Measurements from ENCODE around the gene FERMT3.

Gene FERMT3

DNA sequence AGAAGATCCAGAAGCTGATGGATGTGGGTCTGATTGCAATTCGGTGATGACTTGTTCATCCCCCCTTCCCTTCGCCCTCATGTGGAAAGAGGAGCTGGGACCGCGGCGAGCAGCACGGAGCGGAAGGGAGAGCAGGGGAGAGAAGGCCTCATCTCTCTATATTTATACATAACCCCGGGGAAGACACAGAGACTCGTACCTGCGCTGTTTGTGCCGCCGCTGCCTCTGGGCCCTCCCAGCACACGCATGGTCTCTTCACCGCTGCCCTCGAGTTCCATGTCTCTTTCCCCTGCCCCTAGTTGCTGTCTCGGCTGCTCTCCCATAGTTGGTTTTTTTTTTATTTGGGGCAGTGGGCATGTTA, 2.5 kb upstream of the FERMT3 start:
- H3K9me3 Mint-ChIP-seq = no peaks in the 10 kb centered on the region
- peak overlapping the region; percentile 8 for H3K4me3 Mint-ChIP-seq
- H3K27me3 Mint-ChIP-seq = no peaks in the 10 kb centered on the region
- H3K36me3 Mint-ChIP-seq (ENCODE audit: low read depth) = peaks cover 85% of the 10 kb centered on the region
- intact Hi-C loops (cut with micrococcal nuclease) = loop anchor here (1.0 kb wide), 1 partner anchor 100 kb away; no protein-coding TSS in a partner anchor
- peak overlapping the region; percentile 91 for H3K27ac Mint-ChIP-seq
- H3K4me1 Mint-ChIP-seq (ENCODE audit: low read depth) = peaks cover 70% of the 10 kb centered on the region

DNA sequence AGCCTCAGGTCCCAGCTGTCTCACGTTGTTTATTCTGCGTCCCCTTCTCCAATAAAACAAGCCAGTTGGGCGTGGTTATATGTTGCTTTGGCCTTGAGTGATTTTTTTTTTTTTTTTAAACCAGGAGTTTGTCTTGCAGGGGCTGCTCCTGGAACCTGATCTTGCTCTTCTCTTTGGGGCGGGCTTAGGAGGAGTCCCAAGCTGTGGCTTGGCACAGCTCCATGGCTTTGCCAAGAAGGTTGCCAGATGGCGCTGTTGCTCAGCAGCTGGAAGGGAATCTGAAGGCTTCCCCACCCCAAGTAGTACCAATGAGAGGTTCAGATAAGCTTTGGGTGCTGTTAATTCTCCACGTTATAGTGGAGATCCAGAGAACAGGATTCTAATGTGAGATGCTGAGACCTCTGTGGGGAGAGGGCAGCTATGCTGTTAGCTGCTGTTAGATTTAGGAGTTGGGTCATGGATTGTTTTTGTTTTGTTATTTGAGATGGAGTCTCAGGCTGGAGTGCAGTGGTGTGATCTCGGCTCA, 2.0 kb upstream of the FERMT3 start:
- Mint-ChIP-seq H3K9me3 (no peaks in the 10 kb centered on the region), H3K4me1 (ENCODE audit: low read depth) (peaks cover 75% of the 10 kb centered on the region), H3K4me3 (peak overlapping the region; percentile 8), H3K27ac (peak overlapping the region; percentile 91), H3K36me3 (ENCODE audit: low read depth) (peaks cover 85% of the 10 kb centered on the region), H3K27me3 (no peaks in the 10 kb centered on the region)
- intact Hi-C loops (cut with micrococcal nuclease) = loop anchor here (1.0 kb wide), 1 partner anchor 100 kb away; no protein-coding TSS in a partner anchor

DNA sequence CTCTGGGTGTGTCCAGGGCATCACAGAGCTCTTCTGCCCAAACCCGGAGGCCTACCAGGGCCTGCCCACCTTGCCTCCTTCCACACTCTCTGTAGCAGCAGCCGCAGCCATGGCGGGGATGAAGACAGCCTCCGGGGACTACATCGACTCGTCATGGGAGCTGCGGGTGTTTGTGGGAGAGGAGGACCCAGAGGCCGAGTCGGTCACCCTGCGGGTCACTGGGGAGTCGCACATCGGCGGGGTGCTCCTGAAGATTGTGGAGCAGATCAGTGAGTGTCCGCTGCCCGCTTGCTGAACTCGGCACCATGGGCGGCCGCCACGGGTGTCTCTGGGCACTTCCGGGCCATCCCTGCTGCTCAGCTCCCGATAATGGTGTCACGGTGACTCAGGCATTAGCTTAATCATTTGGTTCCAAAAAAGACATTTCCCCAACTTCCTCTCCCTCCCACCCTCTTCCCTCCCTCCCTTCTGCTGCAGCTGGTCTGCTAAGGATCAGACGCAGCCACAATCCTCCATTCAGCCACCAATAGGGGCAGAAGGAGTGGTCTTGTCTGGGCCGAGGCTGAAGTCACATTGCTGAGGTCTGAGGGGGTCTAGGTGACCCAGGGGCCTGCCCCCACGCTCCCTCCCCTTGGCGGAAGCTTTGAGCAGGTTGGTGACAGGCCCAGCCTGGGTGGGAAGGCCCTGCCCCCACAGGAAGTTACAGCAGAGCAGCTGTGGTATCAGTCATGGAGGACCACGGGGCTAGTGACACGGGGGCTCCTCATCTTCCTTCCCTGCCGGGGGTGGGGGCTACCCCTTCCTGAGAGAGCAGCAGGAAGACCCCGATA, 950 bp downstream of the FERMT3 start:
- Mint-ChIP-seq H3K27ac (peak overlapping the region; percentile 91), H3K9me3 (no peaks in the 10 kb centered on the region), H3K4me1 (ENCODE audit: low read depth) (peaks cover 84% of the 10 kb centered on the region)

DNA sequence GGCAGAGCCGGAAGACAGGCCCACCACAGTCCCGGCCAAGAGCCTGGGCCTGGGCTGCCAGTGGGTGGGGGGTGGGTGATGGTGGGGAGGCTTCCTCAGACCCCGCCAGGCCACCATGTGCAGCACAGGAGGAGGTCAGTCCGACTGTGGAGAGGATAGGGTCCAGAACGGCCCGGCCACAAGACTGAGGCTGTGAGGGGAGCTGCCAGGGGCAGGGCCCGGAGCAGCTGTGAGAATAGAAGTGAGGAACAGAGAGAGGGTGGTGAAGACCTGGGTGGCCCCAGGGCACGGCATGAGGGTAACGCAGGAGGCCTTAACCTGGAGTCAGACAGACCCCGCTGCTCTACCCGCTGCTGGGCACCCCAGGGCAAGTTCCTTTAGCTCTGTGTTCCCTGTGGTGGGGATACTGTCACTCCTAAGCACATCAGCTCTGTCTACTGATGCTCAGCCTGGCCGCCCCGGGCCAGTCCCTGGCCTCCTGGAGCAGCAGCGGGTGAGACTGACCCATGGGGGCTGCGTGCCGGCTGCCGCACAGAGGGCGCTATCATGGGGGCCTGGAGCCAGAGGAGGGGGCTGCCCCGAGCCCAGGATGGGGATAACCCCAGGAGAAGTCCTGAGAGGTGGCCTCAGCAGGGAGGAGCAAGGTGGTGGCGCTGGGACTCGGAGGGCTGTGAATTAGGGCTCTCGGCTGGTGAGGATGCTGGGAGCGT, 1.7 kb downstream of the FERMT3 start:
- Mint-ChIP-seq H3K4me1 (ENCODE audit: low read depth) (peaks cover 83% of the 10 kb centered on the region), H3K9me3 (no peaks in the 10 kb centered on the region), H3K36me3 (ENCODE audit: low read depth) (peaks cover 85% of the 10 kb centered on the region), H3K27ac (peak overlapping the region; percentile 91), H3K4me3 (peak overlapping the region; percentile 92), H3K27me3 (no peaks in the 10 kb centered on the region)
- intact Hi-C loops (cut with micrococcal nuclease) = no loop called here

More for the DNA sequence above, 950 bp downstream of the FERMT3 start:
- H3K36me3 Mint-ChIP-seq (ENCODE audit: low read depth) = peaks cover 85% of the 10 kb centered on the region
- no peaks in the 10 kb centered on the region for H3K27me3 Mint-ChIP-seq
- H3K4me3 Mint-ChIP-seq = peak overlapping the region; percentile 92
- intact Hi-C loops (cut with micrococcal nuclease) = loop anchor here (2.0 kb wide), 1 partner anchor 61 kb away; no protein-coding TSS in a partner anchor

DNA sequence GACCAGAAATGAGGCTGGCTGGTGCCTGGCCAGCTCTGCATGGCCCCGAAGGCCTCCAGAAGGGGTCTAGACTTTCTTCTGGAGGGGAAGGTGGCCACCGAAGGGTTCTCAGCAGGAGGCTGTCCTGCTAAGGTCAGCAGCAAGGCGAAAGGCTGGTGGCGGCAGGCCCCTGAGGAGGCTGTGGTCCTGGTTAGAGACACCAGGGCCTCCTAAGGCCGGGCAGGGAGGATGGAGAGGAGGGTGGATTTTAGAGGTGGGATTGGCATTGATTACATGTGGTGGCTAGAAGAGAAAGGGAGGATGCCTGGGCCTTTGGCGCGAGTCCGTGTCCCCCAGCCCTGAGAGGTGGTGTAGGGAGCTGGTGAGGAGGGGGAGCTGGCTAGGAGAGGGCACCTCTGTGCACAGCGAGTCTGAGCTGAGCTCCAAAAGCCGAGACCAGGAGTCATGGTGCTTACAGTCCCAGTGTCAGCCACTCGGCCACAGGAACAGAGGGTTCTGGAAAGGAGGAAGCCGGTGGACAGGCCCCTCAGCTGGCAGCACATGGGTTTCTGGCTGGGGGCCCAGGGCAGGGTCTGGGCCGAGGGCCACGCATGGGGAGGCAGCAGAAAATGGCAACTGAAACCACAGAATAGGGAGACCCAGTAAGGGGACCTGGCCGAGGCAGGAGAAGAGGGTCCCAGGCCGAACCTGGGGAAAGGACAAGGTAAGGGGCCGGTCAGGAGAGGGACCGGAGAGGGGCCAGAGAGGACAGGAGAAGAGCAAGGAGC, 2.5 kb downstream of the FERMT3 start:
- peaks cover 76% of the 10 kb centered on the region for H3K4me1 Mint-ChIP-seq (ENCODE audit: low read depth)
- H3K4me3 Mint-ChIP-seq = peak overlapping the region; percentile 92
- intact Hi-C loops (cut with micrococcal nuclease) = no loop called here
- no peaks in the 10 kb centered on the region for H3K9me3 Mint-ChIP-seq
- peak overlapping the region; percentile 91 for H3K27ac Mint-ChIP-seq
- H3K27me3 Mint-ChIP-seq = no peaks in the 10 kb centered on the region
- H3K36me3 Mint-ChIP-seq (ENCODE audit: low read depth) = peaks cover 85% of the 10 kb centered on the region

DNA sequence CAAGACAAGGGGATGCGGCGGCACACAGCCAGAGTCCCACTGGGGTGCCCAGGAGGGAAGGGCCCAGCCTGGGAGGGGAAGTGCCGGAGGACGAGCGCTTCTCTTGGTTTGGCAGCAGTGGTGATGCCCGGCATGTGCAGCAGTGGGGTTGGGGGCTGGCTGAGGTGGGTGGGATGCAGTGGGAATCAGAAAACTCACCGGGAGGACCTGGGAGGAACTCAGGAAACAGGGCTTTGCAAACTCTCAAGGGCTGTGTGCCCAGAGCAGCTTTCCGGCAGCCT, 3.0 kb downstream of the FERMT3 start:
- H3K9me3 Mint-ChIP-seq = no peaks in the 10 kb centered on the region
- intact Hi-C loops (cut with micrococcal nuclease) = no loop called here
- no peaks in the 10 kb centered on the region for H3K27me3 Mint-ChIP-seq
- peaks cover 70% of the 10 kb centered on the region for H3K4me1 Mint-ChIP-seq (ENCODE audit: low read depth)
- H3K36me3 Mint-ChIP-seq (ENCODE audit: low read depth) = peaks cover 85% of the 10 kb centered on the region
- peak overlapping the region; percentile 92 for H3K4me3 Mint-ChIP-seq
- peak overlapping the region; percentile 91 for H3K27ac Mint-ChIP-seq

DNA sequence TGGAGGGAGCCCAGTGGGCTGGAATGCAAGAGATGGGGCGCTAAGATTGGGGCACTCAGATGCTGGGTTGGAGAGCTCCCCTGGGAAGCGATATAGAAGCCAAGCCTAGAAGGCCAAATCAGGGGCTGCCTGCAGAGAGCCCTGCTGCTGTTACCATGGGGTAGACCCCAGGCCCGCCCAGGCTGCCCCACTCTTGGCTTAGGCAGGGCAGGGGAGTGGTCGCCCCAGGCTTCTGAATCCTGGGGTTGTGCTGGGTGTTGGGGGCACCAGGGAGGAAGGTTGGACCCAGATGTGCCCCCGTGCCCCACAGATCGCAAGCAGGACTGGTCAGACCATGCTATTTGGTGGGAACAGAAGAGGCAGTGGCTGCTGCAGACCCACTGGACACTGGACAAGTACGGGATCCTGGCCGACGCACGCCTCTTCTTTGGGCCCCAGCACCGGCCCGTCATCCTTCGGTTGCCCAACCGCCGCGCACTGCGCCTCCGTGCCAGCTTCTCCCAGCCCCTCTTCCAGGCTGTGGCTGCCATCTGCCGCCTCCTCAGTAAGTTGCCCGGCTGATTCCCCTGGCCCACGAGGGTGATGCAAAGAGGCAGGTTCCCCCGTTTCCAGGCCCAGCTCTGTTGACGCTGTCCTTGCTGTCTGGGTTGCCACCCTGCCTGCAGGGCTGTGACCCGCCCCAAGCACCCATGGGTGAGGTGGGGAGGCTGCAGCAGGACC, 3.9 kb downstream of the FERMT3 start:
- Mint-ChIP-seq H3K27me3 (no peaks in the 10 kb centered on the region), H3K36me3 (ENCODE audit: low read depth) (peaks cover 90% of the 10 kb centered on the region), H3K27ac (peak overlapping the region; percentile 15), H3K4me3 (no peak overlapping the region), H3K9me3 (no peaks in the 10 kb centered on the region), H3K4me1 (ENCODE audit: low read depth) (peaks cover 67% of the 10 kb centered on the region)
- intact Hi-C loops (cut with micrococcal nuclease) = no loop called here

DNA sequence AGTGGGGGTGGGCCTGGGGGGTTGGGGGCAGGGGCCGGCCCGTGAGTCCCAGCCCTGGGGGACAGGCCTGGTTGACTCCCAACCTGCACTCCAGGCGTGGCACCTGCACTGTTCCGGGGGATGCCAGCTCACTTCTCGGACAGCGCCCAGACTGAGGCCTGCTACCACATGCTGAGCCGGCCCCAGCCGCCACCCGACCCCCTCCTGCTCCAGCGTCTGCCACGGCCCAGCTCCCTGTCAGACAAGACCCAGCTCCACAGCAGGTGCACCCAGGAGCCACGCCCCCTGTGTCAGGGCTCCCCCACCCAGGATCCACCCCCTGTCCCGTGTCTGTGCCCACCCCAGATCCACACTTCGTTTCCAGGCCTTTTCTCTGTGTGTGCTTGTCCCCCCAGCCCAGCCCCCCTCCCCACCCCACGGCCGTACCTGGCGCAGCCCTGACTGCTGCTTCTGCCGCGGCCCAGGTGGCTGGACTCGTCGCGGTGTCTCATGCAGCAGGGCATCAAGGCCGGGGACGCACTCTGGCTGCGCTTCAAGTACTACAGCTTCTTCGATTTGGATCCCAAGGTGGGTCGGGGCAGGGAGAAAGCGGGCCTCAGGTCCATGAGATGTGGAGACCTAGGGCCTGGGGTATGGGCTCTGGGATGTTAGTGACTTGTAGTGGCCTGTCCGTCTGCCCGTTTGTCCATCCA, 4.8 kb downstream of the FERMT3 start:
- Mint-ChIP-seq H3K4me3 (no peak overlapping the region), H3K27me3 (no peaks in the 10 kb centered on the region), H3K4me1 (ENCODE audit: low read depth) (peaks cover 59% of the 10 kb centered on the region), H3K27ac (peak overlapping the region; percentile 10), H3K36me3 (ENCODE audit: low read depth) (peaks cover 99% of the 10 kb centered on the region), H3K9me3 (no peaks in the 10 kb centered on the region)
- intact Hi-C loops (cut with micrococcal nuclease) = no loop called here

DNA sequence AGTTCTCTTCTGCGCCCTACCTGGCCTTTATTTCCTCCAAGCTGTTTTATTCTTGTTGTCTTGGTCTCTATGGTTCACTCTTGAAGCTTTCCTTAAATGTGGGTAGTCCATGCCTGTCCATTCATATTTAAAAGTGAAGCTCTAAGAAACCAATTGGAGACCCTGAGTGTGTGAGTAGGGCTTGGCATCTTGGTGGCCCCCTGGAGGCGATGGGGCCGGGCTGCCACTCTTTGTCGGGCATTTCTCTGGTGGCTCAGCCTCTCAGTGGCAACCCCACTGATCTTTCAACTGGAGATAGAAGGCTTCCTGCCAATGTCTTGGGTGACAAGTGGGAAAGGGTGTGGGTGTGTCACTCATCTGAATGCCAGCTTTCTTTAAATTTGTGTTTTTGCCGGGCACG, 10.4 kb downstream of the FERMT3 start:
- Mint-ChIP-seq H3K4me3 (no peak overlapping the region), H3K9me3 (no peaks in the 10 kb centered on the region), H3K27me3 (no peaks in the 10 kb centered on the region), H3K27ac (no peak overlapping the region), H3K36me3 (ENCODE audit: low read depth) (peaks cover 100% of the 10 kb centered on the region), H3K4me1 (ENCODE audit: low read depth) (peaks cover 30% of the 10 kb centered on the region)
- intact Hi-C loops (cut with micrococcal nuclease) = no loop called here

DNA sequence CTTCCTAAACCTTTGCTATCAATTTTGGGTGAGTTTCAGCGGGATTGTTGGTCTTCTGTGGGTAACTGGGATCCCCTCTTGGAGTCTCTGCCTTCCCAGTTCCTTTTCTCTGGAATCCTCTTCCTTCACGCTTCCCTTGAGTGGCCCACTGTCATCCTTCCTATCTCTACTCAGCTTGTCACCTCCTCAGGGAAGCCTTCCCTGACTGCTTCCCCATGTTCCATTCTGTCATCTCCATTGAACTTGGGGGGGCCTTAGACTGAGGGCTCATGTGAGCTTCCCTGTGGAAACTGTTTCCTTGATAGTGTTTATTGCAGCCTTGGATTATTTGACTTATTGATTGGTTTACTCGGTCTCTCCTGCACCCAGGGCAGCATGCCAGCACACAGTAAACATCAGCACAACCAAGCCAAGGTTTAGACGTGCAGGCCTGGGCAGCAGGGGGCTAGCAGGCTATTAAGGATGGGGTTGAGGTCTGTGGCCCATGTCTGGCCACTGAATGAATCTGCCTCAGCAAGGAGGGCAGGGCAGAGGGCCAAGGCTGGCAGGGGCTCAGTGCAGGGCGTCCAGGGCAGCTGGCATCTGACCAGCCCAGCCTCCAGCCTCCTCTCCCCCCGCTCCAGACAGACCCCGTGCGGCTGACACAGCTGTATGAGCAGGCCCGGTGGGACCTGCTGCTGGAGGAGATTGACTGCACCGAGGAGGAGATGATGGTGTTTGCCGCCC, 12.3 kb downstream of the FERMT3 start:
- Mint-ChIP-seq H3K36me3 (ENCODE audit: low read depth) (peaks cover 100% of the 10 kb centered on the region), H3K27me3 (no peaks in the 10 kb centered on the region), H3K27ac (no peak overlapping the region), H3K9me3 (no peaks in the 10 kb centered on the region), H3K4me1 (ENCODE audit: low read depth) (peaks cover 25% of the 10 kb centered on the region), H3K4me3 (no peak overlapping the region)
- intact Hi-C loops (cut with micrococcal nuclease) = no loop called here

DNA sequence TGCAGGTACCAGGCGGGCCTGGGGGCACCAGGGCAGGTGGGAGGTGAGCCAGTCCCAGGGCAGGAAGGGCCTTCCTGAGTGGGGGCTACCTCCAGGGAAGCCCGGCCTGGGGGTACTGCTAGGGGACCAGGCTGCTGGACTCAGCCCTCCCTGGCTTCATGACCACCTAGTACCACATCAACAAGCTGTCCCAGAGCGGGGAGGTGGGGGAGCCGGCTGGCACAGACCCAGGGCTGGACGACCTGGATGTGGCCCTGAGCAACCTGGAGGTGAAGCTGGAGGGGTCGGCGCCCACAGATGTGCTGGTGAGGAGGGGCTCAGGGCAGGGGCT, 12.8 kb downstream of the FERMT3 start:
- Mint-ChIP-seq H3K9me3 (no peaks in the 10 kb centered on the region), H3K27me3 (no peaks in the 10 kb centered on the region), H3K4me1 (ENCODE audit: low read depth) (peaks cover 30% of the 10 kb centered on the region), H3K4me3 (no peak overlapping the region), H3K27ac (no peak overlapping the region), H3K36me3 (ENCODE audit: low read depth) (peaks cover 100% of the 10 kb centered on the region)
- intact Hi-C loops (cut with micrococcal nuclease) = no loop called here

DNA sequence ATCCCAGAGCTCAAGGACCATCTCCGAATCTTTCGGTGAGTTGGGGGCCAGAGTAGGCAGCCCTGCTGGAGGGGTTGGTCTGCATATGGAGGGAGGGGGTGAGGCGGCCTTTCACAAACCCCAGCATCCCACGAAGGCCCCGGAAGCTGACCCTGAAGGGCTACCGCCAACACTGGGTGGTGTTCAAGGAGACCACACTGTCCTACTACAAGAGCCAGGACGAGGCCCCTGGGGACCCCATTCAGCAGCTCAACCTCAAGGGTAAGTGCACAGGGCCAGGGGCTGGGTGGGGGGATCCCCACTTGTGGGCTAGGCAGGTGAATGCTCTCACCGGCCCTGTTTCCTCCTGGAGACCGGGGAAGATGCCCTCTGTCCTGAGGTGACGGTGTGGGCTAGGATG, 13.2 kb downstream of the FERMT3 start:
- intact Hi-C loops (cut with micrococcal nuclease) = no loop called here
- Mint-ChIP-seq H3K4me3 (no peak overlapping the region), H3K36me3 (ENCODE audit: low read depth) (peaks cover 100% of the 10 kb centered on the region), H3K27me3 (no peaks in the 10 kb centered on the region), H3K9me3 (no peaks in the 10 kb centered on the region), H3K4me1 (ENCODE audit: low read depth) (peaks cover 34% of the 10 kb centered on the region), H3K27ac (no peak overlapping the region)
